Measurements from ENCODE around the gene ATP6V0A4. TPM values are rescaled to one million over a fixed set of nuclear protein-coding genes. Genes with fewer than 3 reads are reported as not detected.

The ATP6V0A4 gene
- total RNA-seq, 1 experiment from 2014 or later: not detected

- no peak overlapping the region for H2AFZ ChIP-seq (ENCODE audit: low read depth, low read length, poor library complexity, severe bottlenecking)
- H4K20me1 ChIP-seq (ENCODE audit: insufficient read depth): no peaks in the 10 kb centered on the region
- no peaks in the 10 kb centered on the region for H3K9me3 ChIP-seq (ENCODE audit: control insufficient read depth in 1 of 2, insufficient read depth in 1 of 2, low read depth in 1 of 2, low read length in 2 of 2)
- no peaks in the 10 kb centered on the region for H3K27me3 ChIP-seq (ENCODE audit: insufficient read depth, low read length)
- intact Hi-C loops (cut with micrococcal nuclease): no loop called here
- H3K27ac ChIP-seq (ENCODE audit: low read depth, low read length): no peak overlapping the region
- H3K4me2 ChIP-seq (ENCODE audit: low read length): no peak overlapping the region
- no TSS peak for BruUV-seq (replicated peaks)
- ChIA-PET RAD21 (ENCODE audit: low non-redundant PET in 1 of 2, low total read pairs in 2 of 2, uncharacterized antibody in 2 of 2, unreplicated experiment in 2 of 2) (no interaction called here), POLR2A (no interaction called here), CTCF (no interaction called here)
- no peak overlapping the region for H3K9ac ChIP-seq (ENCODE audit: low read length)
- H3K4me3 ChIP-seq (replicated peaks in 1 of 2; ENCODE audit: low read depth in 1 of 2, low read length in 2 of 2): no peak overlapping the region
- H3K9me2 ChIP-seq (ENCODE audit: insufficient read depth): no peaks in the 10 kb centered on the region
- H3K36me3 ChIP-seq (ENCODE audit: control insufficient read depth in 1 of 2, insufficient read depth in 2 of 2, low read length in 2 of 2): no peaks in the 10 kb centered on the region
- no peaks in the 10 kb centered on the region for H3K79me2 ChIP-seq (ENCODE audit: insufficient read depth, low read length)
- H3K4me1 ChIP-seq (ENCODE audit: control insufficient read depth in 1 of 2, insufficient read depth in 2 of 2, low read length in 2 of 2): no peaks in the 10 kb centered on the region
- ATAC-seq (no peak), DNase-seq (ENCODE audit: low read depth, low spot score) (no peak)
- TF ChIP-seq CBX3 (IDR thresholded peaks at IDR 0.05; ENCODE audit: low read depth): no peak
- no peak for TF ChIP-seq ZNF274 (IDR thresholded peaks at IDR 0.05; ENCODE audit: low read depth, low read length)
- no peak for TF ChIP-seq CEBPB (IDR thresholded peaks at IDR 0.05; ENCODE audit: low read depth)
- TF ChIP-seq, protein P1, sequence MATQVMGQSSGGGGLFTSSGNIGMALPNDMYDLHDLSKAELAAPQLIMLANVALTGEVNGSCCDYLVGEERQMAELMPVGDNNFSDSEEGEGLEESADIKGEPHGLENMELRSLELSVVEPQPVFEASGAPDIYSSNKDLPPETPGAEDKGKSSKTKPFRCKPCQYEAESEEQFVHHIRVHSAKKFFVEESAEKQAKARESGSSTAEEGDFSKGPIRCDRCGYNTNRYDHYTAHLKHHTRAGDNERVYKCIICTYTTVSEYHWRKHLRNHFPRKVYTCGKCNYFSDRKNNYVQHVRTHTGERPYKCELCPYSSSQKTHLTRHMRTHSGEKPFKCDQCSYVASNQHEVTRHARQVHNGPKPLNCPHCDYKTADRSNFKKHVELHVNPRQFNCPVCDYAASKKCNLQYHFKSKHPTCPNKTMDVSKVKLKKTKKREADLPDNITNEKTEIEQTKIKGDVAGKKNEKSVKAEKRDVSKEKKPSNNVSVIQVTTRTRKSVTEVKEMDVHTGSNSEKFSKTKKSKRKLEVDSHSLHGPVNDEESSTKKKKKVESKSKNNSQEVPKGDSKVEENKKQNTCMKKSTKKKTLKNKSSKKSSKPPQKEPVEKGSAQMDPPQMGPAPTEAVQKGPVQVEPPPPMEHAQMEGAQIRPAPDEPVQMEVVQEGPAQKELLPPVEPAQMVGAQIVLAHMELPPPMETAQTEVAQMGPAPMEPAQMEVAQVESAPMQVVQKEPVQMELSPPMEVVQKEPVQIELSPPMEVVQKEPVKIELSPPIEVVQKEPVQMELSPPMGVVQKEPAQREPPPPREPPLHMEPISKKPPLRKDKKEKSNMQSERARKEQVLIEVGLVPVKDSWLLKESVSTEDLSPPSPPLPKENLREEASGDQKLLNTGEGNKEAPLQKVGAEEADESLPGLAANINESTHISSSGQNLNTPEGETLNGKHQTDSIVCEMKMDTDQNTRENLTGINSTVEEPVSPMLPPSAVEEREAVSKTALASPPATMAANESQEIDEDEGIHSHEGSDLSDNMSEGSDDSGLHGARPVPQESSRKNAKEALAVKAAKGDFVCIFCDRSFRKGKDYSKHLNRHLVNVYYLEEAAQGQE (IDR thresholded peaks at IDR 0.05; ENCODE audit: low read depth): no peak
- TF ChIP-seq ELF1 (IDR thresholded peaks at IDR 0.05; ENCODE audit: borderline replicate concordance, low read depth): no peak
- no peak for TF ChIP-seq SIN3A (IDR thresholded peaks at IDR 0.05; ENCODE audit: low read depth)
- no peak for TF ChIP-seq ZBTB33 (IDR thresholded peaks at IDR 0.05; ENCODE audit: extremely low read depth, insufficient replicate concordance, low read length)
- TF ChIP-seq SRF (IDR thresholded peaks at IDR 0.05; ENCODE audit: low read depth): no peak
- no peak for TF ChIP-seq POLR2AphosphoS5 (IDR thresholded peaks at IDR 0.05; ENCODE audit: low read depth, low read length)
- no peak for TF ChIP-seq RAD21 (IDR thresholded peaks at IDR 0.05; ENCODE audit: low read depth)
- no peak for TF ChIP-seq JUND (IDR thresholded peaks at IDR 0.05)
- no peak for TF ChIP-seq EZH2 (IDR thresholded peaks at IDR 0.05)
Measured at GRCh38 chr7:138710536-138711385, 87.2 kb downstream of the ATP6V0A4 start.
